ENCODE measurements around the gene PALLD. TPM values are rescaled to one million over a fixed set of nuclear protein-coding genes. Genes with fewer than 3 reads are reported as not detected.

The PALLD gene
- total RNA-seq, 1 donor from 2014 or later, result 16.4 TPM

DNA sequence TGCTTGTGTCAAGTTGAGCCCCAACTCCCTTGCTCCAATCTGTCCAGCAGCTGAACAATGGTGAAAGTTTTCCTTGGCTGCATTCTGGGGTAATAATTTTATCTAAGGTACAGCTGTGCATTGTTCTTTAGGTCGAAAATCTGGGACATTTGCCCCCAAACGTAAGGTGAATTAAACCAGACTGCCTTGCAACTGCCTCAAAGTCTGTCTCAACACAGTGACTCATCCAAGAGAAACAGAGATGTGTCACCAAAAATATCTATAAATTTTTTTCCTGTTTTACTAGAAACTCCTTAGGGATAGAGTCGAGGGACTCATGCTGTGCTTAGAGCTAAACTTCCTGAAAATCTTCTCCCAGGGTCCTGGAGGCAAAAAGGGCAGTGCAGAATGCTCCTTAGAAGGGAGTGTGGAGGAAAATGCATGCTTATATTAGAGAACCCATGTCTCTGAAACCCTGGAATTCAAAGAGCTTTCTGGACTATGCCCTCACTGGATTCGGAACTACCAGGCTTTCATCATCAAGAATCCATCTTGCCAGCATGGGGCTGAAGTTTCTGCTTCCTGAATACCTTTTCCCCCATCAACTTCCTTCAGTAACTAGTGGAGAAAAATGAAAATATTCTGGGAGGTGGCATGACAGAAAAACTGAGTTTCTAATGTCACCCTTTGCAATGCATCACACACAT lies 115.7 kb downstream of the PALLD start:
- Mint-ChIP-seq H3K9me3 (ENCODE audit: unreplicated experiment) (no peaks in the 10 kb centered on the region), H3K4me3 (ENCODE audit: unreplicated experiment) (no peak overlapping the region), H3K27ac (ENCODE audit: unreplicated experiment) (no peak overlapping the region), H3K27me3 (ENCODE audit: unreplicated experiment) (peaks cover 4% of the 10 kb centered on the region), H3K36me3 (ENCODE audit: low read depth, unreplicated experiment) (no peaks in the 10 kb centered on the region), H3K4me1 (ENCODE audit: unreplicated experiment) (peaks cover 20% of the 10 kb centered on the region)
- TF ChIP-seq, protein P1, sequence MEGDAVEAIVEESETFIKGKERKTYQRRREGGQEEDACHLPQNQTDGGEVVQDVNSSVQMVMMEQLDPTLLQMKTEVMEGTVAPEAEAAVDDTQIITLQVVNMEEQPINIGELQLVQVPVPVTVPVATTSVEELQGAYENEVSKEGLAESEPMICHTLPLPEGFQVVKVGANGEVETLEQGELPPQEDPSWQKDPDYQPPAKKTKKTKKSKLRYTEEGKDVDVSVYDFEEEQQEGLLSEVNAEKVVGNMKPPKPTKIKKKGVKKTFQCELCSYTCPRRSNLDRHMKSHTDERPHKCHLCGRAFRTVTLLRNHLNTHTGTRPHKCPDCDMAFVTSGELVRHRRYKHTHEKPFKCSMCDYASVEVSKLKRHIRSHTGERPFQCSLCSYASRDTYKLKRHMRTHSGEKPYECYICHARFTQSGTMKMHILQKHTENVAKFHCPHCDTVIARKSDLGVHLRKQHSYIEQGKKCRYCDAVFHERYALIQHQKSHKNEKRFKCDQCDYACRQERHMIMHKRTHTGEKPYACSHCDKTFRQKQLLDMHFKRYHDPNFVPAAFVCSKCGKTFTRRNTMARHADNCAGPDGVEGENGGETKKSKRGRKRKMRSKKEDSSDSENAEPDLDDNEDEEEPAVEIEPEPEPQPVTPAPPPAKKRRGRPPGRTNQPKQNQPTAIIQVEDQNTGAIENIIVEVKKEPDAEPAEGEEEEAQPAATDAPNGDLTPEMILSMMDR (IDR thresholded peaks at IDR 0.05; ENCODE audit: unreplicated experiment), result no peak
- no peak for DNase-seq (ENCODE audit: low spot score)

DNA sequence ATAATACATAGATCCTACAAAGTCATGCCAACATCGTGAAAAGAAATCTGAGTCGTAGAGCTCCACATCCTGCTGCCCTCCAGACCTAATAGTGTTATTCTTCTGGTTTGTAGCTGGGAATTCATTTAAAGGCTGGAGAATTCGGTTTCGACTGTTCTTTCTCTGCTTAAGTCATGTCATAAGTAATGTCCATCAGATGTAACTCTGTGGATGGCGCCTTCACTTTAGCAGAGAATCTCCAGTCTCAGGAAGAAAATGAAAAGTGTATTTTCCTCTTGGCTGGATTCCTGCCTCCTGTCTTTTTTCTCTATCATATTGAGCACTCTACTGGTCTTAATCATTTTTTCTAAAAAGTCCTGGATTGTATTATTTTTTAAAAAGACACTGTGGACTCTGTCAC lies 117.0 kb downstream of the PALLD start:
- no peak for DNase-seq (ENCODE audit: low spot score)
- Mint-ChIP-seq H3K27ac (ENCODE audit: unreplicated experiment) (no peak overlapping the region), H3K4me1 (ENCODE audit: unreplicated experiment) (peaks cover 14% of the 10 kb centered on the region), H3K27me3 (ENCODE audit: unreplicated experiment) (peaks cover 2% of the 10 kb centered on the region), H3K36me3 (ENCODE audit: low read depth, unreplicated experiment) (no peaks in the 10 kb centered on the region), H3K4me3 (ENCODE audit: unreplicated experiment) (no peak overlapping the region), H3K9me3 (ENCODE audit: unreplicated experiment) (no peaks in the 10 kb centered on the region)
- TF ChIP-seq, protein P1 (IDR thresholded peaks at IDR 0.05; ENCODE audit: unreplicated experiment), result no peak

DNA sequence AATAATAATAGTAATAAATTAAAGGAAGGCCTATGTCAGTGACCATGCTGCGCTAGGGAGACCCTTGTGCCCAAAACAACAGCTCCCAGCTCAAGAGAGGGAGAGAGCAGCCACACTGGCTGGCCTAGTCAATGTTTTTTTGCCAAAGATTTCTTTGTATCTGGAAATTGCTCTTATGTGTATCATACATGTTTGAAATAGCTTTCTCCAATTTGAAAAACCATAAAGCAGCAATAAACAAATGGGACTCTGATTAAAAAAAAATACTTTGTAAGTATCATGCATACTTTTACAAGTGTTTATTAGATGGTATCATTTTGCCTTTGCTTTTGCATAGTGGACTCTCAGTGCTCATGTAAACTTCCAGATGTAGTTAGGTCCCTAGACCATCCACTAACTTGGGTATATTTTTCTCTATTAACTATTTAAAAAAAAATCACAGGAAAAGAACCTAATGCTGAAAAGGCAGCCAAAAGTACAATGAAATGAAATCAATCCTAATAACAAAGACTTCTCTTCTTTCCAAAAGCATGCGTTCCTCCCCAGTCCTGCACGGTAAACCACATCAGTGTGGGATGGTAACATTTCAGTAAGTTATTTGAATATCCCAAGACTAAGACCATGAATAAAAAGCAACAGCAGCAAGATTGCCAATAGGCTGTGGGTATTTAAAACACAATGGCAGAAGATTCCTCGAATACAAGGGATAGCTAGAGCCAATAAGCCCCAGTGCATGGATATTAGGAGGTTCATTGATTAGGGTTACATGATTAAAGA lies 117.6 kb downstream of the PALLD start:
- TF ChIP-seq, protein P1 (IDR thresholded peaks at IDR 0.05; ENCODE audit: unreplicated experiment), result no peak
- H3K9me3 Mint-ChIP-seq (ENCODE audit: unreplicated experiment), result no peaks in the 10 kb centered on the region
- peaks cover 8% of the 10 kb centered on the region for H3K4me1 Mint-ChIP-seq (ENCODE audit: unreplicated experiment)
- DNase-seq (ENCODE audit: low spot score), result no peak
- no peak overlapping the region for H3K4me3 Mint-ChIP-seq (ENCODE audit: unreplicated experiment)
- H3K36me3 Mint-ChIP-seq (ENCODE audit: low read depth, unreplicated experiment), result no peaks in the 10 kb centered on the region
- peaks cover 2% of the 10 kb centered on the region for H3K27me3 Mint-ChIP-seq (ENCODE audit: unreplicated experiment)
- no peak overlapping the region for H3K27ac Mint-ChIP-seq (ENCODE audit: unreplicated experiment)

DNA sequence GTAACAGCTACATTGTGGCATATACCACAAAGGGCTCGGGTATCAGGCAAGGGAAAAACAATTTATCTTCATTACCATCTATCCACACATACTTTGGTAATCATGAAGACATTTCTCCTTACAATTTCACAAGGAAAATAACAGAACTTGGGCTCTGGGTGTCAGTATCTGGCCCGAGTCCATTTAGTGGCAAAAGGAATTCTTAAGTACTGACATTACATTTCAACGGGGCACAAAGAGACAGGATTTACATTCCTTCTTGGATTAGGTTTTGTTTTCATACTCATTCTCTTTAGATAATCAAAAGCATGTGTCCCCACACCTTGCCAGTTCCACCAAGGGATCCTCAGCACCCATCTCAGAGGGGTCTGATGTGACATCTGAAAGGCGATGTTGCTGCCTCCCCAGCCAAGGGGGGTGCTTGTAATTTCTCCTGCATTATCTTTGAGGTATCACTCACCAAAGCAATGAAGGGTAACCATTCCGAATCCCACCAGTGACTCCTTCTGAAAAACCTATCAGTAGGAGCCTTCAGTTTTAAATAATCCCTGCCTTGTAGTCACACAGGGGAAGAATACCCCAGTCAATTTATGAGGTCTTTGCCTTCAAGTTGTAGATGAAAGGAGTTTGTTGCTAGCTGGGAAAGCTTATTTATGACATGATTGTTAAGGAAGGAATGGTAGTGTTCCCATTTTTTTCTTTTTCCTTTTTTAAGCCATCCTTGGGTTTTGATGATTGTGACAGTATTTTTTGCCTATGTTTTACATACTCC lies 118.6 kb downstream of the PALLD start:
- DNase-seq (ENCODE audit: low spot score), result no peak
- Mint-ChIP-seq H3K4me3 (ENCODE audit: unreplicated experiment) (no peak overlapping the region), H3K27ac (ENCODE audit: unreplicated experiment) (no peak overlapping the region)

More for the DNA sequence above, 118.6 kb downstream of the PALLD start:
- Mint-ChIP-seq H3K4me1 (ENCODE audit: unreplicated experiment) (peaks cover 4% of the 10 kb centered on the region), H3K27me3 (ENCODE audit: unreplicated experiment) (peaks cover 2% of the 10 kb centered on the region), H3K36me3 (ENCODE audit: low read depth, unreplicated experiment) (no peaks in the 10 kb centered on the region), H3K9me3 (ENCODE audit: unreplicated experiment) (no peaks in the 10 kb centered on the region)
- TF ChIP-seq, protein P1 (IDR thresholded peaks at IDR 0.05; ENCODE audit: unreplicated experiment), result no peak
